ENCODE data around the gene ZFP91. TPM values are rescaled to one million over a fixed set of nuclear protein-coding genes. Genes with fewer than 3 reads are reported as not detected.

The ZFP91 gene
- total RNA-seq, 2 donors from 2014 or later = 45.8 to 58.8 TPM

GRCh38 chr11:58629857-58630256 is 51.0 kb downstream of the ZFP91 start:
- no peak for DNase-seq (ENCODE audit: low spot score)
- no peak for ATAC-seq (ENCODE audit: insufficient number of reproducible peaks, low FRiP score, low read depth)
- H3K27ac ChIP-seq = no peak overlapping the region

DNA sequence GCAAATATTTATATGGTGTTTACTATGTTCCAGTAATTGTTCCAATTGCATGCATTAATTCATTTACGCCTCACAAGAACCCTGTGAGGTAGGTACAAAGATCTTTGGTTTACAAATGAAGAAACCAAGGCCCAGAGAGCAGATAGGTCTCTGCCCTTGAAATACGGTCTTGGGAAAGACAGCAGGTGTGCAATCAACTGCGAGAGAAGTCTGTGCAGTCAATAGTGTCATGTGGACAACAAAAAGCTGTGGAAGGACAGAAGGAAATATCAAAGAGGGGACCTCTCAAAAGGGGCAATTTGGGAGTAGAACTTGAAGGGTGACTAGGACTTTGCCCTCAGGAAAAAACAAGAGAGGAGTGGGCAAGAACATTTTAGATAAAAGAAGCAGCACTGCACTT is 52.5 kb downstream of the ZFP91 start:
- ATAC-seq (ENCODE audit: insufficient number of reproducible peaks, low FRiP score, low read depth) = no peak
- Histone ChIP-seq H3K27me3 (replicated peaks; ENCODE audit: insufficient read depth) (no peaks in the 10 kb centered on the region), H3K27ac (no peak overlapping the region), H3K4me3 (no peak overlapping the region), H3K9me3 (no peaks in the 10 kb centered on the region), H3K36me3 (no peaks in the 10 kb centered on the region), H3K4me1 (ENCODE audit: control insufficient read depth in 1 of 2, low read depth in 2 of 2) (peaks cover 13 to 15% of the 10 kb centered on the region in 2 donors)
- TF ChIP-seq, protein P1, sequence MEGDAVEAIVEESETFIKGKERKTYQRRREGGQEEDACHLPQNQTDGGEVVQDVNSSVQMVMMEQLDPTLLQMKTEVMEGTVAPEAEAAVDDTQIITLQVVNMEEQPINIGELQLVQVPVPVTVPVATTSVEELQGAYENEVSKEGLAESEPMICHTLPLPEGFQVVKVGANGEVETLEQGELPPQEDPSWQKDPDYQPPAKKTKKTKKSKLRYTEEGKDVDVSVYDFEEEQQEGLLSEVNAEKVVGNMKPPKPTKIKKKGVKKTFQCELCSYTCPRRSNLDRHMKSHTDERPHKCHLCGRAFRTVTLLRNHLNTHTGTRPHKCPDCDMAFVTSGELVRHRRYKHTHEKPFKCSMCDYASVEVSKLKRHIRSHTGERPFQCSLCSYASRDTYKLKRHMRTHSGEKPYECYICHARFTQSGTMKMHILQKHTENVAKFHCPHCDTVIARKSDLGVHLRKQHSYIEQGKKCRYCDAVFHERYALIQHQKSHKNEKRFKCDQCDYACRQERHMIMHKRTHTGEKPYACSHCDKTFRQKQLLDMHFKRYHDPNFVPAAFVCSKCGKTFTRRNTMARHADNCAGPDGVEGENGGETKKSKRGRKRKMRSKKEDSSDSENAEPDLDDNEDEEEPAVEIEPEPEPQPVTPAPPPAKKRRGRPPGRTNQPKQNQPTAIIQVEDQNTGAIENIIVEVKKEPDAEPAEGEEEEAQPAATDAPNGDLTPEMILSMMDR (IDR thresholded peaks at IDR 0.05) = no peak
- DNase-seq (ENCODE audit: low spot score) = no peak

More at GRCh38 chr11:58629857-58630256, 51.0 kb downstream of the ZFP91 start:
- TF ChIP-seq, protein P1 (IDR thresholded peaks at IDR 0.05) = peak; percentile 21
- Histone ChIP-seq H3K9me3 (no peaks in the 10 kb centered on the region), H3K4me1 (ENCODE audit: control insufficient read depth in 1 of 2, low read depth in 2 of 2) (peaks cover 13 to 15% of the 10 kb centered on the region in 2 donors), H3K27me3 (replicated peaks; ENCODE audit: insufficient read depth) (no peaks in the 10 kb centered on the region), H3K36me3 (no peaks in the 10 kb centered on the region), H3K4me3 (no peak overlapping the region)

GRCh38 chr11:58632510-58632909 is 53.6 kb downstream of the ZFP91 start:
- H3K36me3 ChIP-seq = no peaks in the 10 kb centered on the region
- H3K4me3 ChIP-seq = no peak overlapping the region
- TF ChIP-seq, protein P1 (IDR thresholded peaks at IDR 0.05) = no peak
- no peak for ATAC-seq (ENCODE audit: insufficient number of reproducible peaks, low FRiP score, low read depth)
- H3K4me1 ChIP-seq (ENCODE audit: control insufficient read depth in 1 of 2, low read depth in 2 of 2) = peaks cover 6% of the 10 kb centered on the region in 2 donors
- no peak for DNase-seq (ENCODE audit: low spot score)
- H3K9me3 ChIP-seq = no peaks in the 10 kb centered on the region
- H3K27ac ChIP-seq = no peak overlapping the region
- no peaks in the 10 kb centered on the region for H3K27me3 ChIP-seq (replicated peaks; ENCODE audit: insufficient read depth)

- no peak for ATAC-seq (ENCODE audit: insufficient number of reproducible peaks, low FRiP score, low read depth)
- no peaks in the 10 kb centered on the region for H3K9me3 ChIP-seq
- no peaks in the 10 kb centered on the region for H3K36me3 ChIP-seq
- no peak for DNase-seq (ENCODE audit: low spot score)
- no peak overlapping the region for H3K4me3 ChIP-seq
- H3K27ac ChIP-seq = no peak overlapping the region
- H3K4me1 ChIP-seq (ENCODE audit: control insufficient read depth in 1 of 2, low read depth in 2 of 2) = no peaks in the 10 kb centered on the region
- H3K27me3 ChIP-seq (replicated peaks; ENCODE audit: insufficient read depth) = no peaks in the 10 kb centered on the region
- TF ChIP-seq, protein P1 (IDR thresholded peaks at IDR 0.05) = no peak
These were observed 57.7 kb downstream of the ZFP91 start for GRCh38 chr11:58636587-58636986.

DNA sequence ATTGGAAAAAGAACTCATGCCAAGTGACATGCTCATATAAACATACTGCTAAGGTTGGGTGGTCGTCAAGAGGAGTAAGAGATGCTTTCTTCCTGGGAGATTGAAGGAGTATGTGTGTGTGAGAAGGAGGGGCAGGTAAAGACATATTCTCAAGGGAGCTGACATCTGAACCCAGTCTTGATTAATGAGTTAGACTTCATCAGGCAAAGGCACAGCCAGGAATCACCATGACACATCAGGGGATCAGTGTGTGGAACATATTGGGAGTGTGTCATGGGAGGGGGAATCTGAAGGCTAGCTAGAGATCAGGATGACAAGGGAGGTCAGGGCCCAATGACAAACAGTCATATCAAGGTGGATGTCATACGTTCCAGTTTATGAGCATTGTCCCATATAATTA is 58.5 kb downstream of the ZFP91 start:
- DNase-seq (ENCODE audit: low spot score) = no peak
- Histone ChIP-seq H3K27me3 (replicated peaks; ENCODE audit: insufficient read depth) (no peaks in the 10 kb centered on the region), H3K27ac (no peak overlapping the region), H3K9me3 (no peaks in the 10 kb centered on the region), H3K4me1 (ENCODE audit: control insufficient read depth in 1 of 2, low read depth in 2 of 2) (no peaks in the 10 kb centered on the region), H3K4me3 (no peak overlapping the region), H3K36me3 (no peaks in the 10 kb centered on the region)
- no peak for ATAC-seq (ENCODE audit: insufficient number of reproducible peaks, low FRiP score, low read depth)
- TF ChIP-seq, protein P1 (IDR thresholded peaks at IDR 0.05) = no peak
